ENCODE data around the gene LYL1.

GRCh38 chr19:13085666-13086065 is 17.0 kb downstream of the LYL1 start:
- TF ChIP-seq CTCF (IDR thresholded peaks at IDR 0.05) (no peak), SIN3A (IDR thresholded peaks at IDR 0.05; ENCODE audit: borderline replicate concordance, insufficient read depth, low read depth, low read length) (no peak)
